Breast epithelium (tissue), 3 donors: Measurements from ENCODE around the gene RELL2.

Experiments
- POLR2A ChIP-seq: fragments of 450-650 bp; IDR thresholded peaks from one replicate; pipeline ENCODE4 v1.6.1; 2016; ENCODE audit warnings: antibody characterized with exemption, mild to moderate bottlenecking, moderate library complexity
- POLR2AphosphoS5 ChIP-seq, 3 donors: sonication (generic); formaldehyde crosslinking; IDR thresholded peaks; one replicate each; pipeline ENCODE4 v1.6.1; 2017; ENCODE audit warnings: antibody characterized with exemption in 3 of 3
- TF ChIP-seq, protein P1 (sequence below), 3 donors: fragments of 450-650 bp; IDR thresholded peaks; one replicate each; pipeline ENCODE4 v1.5.1; 2016 to 2017; ENCODE audit warnings: antibody characterized with exemption in 3 of 3, mild to moderate bottlenecking in 3 of 3, moderate library complexity in 3 of 3

DNA sequence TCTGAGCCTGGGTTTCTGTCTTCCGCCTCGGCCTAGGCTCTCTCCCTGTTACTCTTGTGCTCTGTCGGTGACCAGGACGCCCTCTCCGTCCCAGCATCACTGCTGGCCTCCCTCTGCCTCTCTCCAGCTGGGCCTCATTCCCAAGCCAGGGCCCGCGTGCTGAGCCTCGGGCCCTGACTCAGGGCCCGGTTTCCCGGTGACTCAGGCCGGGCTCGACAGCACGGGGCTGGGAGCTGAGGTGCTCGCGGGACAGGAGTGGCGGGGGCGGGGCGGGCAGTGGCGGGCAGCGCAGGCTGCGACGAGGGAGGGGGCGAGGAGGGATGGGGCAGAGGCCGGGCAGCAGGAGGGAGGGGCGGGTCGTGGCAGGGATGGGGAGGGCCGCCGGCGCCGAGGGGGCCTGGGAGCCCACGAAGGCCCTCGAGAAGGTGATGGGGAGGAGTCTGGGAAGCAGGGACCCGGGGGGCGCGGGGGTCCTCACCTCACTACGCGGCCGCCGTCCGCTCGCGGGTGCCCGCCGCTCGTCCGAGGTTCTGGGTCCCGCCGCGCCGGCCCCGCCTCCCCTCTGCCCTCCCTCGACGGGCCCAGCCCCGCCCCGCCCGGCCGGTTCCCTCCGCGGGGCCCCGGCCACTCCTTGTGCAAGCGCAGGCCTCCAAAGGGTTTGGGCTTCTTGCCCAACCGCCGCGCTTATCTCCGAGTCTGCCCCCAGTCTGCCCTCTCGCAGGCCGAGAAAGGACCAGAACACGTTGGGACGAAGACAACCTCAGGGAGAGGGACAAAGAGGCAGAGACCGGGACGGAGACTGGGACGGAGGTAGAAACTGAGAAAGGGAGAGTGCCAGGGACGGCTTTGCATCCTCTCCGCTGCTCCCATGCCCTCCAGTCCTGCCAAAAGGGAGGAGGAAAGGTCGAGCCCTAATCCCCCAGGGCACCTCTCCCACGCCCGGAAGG lies 45.2 kb downstream of the RELL2 start, which contains the start of gene ARAP3:
- TF ChIP-seq, protein P1, sequence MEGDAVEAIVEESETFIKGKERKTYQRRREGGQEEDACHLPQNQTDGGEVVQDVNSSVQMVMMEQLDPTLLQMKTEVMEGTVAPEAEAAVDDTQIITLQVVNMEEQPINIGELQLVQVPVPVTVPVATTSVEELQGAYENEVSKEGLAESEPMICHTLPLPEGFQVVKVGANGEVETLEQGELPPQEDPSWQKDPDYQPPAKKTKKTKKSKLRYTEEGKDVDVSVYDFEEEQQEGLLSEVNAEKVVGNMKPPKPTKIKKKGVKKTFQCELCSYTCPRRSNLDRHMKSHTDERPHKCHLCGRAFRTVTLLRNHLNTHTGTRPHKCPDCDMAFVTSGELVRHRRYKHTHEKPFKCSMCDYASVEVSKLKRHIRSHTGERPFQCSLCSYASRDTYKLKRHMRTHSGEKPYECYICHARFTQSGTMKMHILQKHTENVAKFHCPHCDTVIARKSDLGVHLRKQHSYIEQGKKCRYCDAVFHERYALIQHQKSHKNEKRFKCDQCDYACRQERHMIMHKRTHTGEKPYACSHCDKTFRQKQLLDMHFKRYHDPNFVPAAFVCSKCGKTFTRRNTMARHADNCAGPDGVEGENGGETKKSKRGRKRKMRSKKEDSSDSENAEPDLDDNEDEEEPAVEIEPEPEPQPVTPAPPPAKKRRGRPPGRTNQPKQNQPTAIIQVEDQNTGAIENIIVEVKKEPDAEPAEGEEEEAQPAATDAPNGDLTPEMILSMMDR (IDR thresholded peaks at IDR 0.05): no peak
- no peak for TF ChIP-seq POLR2A
- TF ChIP-seq POLR2AphosphoS5 (IDR thresholded peaks at IDR 0.05): peak in 1 of 3 donors; percentile 46
